Fibroblast of mammary gland (primary cell): ENCODE results near the gene IFIT3.

Experiments used
- DNase-seq: peaks from one replicate; pipeline ENCODE4 v3.0.0-alpha.2; 2010; ENCODE audit warnings: low read depth
- H3K4me3 ChIP-seq: 2 replicates; pipeline ENCODE4 v1.5.1; 2011; ENCODE audit warnings: low read depth, mild to moderate bottlenecking, low read length, moderate library complexity; ENCODE audit not compliant: control insufficient read depth
- CTCF ChIP-seq: conservative IDR thresholded peaks from 2 replicates; pipeline ENCODE4 v1.5.1; 2011; ENCODE audit warnings: low read depth, low read length, inconsistent platforms; ENCODE audit not compliant: control insufficient read depth, insufficient read depth

Gene IFIT3

DNA sequence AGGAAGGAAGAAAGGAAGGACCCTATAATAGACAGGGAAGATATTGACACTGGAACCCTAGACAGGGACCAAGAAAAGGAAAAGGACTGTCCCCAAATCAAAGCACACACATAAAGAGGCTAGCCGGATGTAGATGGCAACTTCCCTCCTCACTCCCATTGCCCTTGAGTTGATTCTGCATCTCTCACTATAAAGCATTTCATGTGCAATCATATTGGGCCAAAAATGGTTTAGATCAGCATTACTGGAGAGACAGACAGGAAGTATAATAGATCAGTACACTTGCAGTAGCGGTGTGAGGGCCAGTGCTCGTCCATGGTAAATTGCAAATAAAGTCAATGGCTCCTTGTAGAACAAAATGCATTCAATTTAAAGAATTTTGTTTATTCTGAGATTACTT, 8.4 kb downstream of the IFIT3 start:
- no peak for DNase-seq
- no peak for TF ChIP-seq CTCF
- no peak overlapping the region for H3K4me3 ChIP-seq

DNA sequence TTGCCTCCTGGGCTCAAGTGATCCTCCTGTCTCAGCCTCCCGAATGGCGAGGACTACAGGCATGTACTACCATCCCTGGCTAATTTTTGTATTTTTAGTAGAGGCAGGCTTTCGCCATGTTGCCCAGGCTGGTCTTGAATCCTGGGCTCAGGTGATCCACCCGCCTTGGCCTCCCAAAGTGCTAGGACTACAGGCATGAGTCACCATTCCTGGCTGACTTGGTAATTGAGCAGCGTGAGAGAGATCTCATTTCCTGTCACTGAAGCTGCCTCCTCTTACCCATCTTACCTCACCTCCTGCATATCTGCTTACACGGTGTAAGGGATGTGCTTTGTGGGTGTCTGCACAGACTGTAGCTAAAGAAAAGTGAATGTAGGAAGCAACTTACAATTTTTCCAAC, 9.7 kb downstream of the IFIT3 start:
- DNase-seq = peak; percentile 68
- no peak overlapping the region for H3K4me3 ChIP-seq
- TF ChIP-seq CTCF = no peak

- TF ChIP-seq CTCF = no peak
- no peak overlapping the region for H3K4me3 ChIP-seq
- DNase-seq = no peak
Measured at GRCh38 chr10:89338713-89339112, 10.9 kb downstream of the IFIT3 start.

- DNase-seq = no peak
- H3K4me3 ChIP-seq = no peak overlapping the region
- TF ChIP-seq CTCF = no peak
Measured at GRCh38 chr10:89339875-89340274, 12.1 kb downstream of the IFIT3 start.

DNA sequence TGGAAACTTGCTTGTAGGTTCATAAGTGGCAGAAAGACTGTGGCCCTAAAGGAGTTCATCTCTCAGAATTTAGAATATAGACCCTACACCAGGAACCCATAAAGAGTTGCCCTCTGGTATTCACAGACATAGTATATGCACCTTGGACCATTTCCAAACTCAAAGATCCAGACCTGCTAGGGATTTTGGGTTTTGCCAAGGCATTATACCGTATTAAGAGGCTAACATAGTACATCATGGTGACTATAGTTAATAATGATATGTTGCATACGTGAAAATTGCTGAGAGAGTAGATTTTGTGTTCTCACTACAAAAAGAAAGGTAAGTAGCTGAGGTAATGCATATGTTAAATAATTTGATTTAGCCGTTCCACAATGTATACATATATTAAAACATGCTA, 13.9 kb downstream of the IFIT3 start:
- no peak for DNase-seq
- no peak overlapping the region for H3K4me3 ChIP-seq
- no peak for TF ChIP-seq CTCF

DNA sequence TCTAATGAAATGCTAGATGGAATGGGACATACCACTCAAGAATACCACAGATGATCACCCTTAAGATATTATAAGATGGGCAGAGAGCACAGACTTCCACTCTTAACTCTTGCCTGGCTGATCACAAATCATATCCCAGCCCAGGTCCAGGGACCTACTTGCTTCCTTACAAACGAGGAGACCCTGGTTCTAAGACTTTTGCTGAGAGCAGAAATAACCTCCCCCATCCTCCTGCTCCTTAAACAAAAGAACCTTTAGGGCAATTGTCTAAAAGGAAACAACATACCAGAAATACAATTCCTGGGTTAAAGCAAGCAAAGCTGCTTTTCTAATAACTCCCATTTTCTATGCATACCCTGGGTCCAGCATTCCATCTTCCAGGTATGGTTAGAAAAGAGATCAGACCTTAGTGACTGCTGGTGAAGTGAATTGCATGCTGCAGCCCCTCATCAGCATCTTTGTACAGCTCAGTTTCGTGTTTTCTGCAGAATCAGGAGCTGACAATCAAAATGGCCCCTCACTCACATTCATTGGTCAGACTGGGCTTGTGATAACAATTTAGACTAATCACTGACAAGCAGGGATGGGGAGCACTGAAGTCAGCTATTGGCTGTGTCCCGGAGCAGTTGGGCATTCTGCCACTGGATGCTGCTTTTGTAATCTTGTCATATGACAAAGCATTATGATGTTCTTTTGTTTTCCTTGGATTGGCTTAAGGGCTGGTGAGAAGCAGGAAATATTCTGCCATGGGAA, 14.6 kb downstream of the IFIT3 start:
- no peak for TF ChIP-seq CTCF
- peak overlapping the region; percentile 15 for H3K4me3 ChIP-seq
- peak; percentile 96 for DNase-seq
